ENCODE measurements around the gene AVEN. TPM values are rescaled to one million over a fixed set of nuclear protein-coding genes. Genes with fewer than 3 reads are reported as not detected.

AVEN gene
- total RNA-seq, 1 donor from 2014 or later: 29.5 TPM

Other genes with a start within 250 kb of the AVEN start
- not detected in 2 replicates for gene CHRM5, start 70.7 kb downstream of the AVEN start, total RNA-seq
- 37.4 and 49.1 TPM in 2 replicates for gene EMC7, start 62.7 kb upstream of the AVEN start, total RNA-seq
- 0.40 and 0.43 TPM in 2 replicates for gene PGBD4, start 62.9 kb upstream of the AVEN start, total RNA-seq
- gene KATNBL1, start 170.9 kb upstream of the AVEN start, total RNA-seq: 35.5 and 49.3 TPM in 2 replicates
- gene EMC4, start 185.8 kb upstream of the AVEN start, total RNA-seq: 221 and 224 TPM in 2 replicates

Measured in epithelial cell of proximal tubule (primary cell).